ENCODE results near the gene H6PD. TPM values are rescaled to one million over a fixed set of nuclear protein-coding genes. Genes with fewer than 3 reads are reported as not detected.
"Not testable (repeated sequence)": the region's sequence is repeated elsewhere in the genome, so short reads cannot be mapped to it uniquely, and the experiment has no call there.

H6PD gene
- total RNA-seq, 1 donor from 2014 or later: 20.3 TPM

DNA sequence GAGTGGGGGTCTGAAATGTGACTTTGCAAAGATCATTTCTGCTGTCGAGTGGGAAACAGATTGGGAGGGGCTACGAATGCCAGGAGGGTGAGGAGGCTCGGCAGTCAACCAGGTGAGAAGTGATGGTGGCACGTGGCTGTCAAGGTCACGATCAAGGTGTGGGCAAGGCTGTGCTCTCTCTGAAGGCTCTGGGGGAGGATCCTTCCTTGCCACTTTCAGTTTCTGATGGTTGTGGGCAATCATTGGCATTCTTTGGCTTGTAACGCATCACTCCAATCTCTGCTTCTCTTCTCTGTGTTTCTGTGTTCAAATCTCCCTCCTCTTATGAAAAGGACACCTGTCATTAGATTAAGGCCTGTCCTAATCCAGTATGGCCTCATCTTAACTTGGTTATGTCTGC is 52.0 kb downstream of the H6PD start:
- DNase-seq (no peak), ATAC-seq (no peak)
- intact Hi-C loops (cut with micrococcal nuclease): loop anchor here (10.0 kb wide), 2 partner anchors 168 to 208 kb away; no protein-coding TSS in a partner anchor

DNA sequence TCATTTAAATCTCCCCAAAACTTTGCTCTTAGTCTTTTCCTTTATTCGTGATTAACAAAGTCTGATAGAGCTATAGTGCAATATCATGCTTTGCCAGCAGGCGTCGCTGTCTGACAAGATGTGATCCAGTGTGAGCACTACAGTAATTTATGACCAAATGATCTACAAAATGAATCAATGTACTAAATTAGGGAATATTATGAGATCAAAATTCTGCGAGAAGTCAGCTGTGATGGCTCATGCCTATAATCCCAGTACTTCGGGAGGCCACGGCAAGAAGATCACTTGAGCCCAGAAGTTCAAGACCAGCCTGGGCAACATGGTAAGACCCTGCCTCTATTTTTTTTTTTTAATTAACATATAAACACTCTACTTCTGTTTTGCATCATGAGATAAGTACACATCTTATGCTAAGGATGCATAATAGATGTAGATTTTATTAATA is 54.5 kb downstream of the H6PD start:
- intact Hi-C loops (cut with micrococcal nuclease): loop anchor here (10.0 kb wide), 2 partner anchors 166 to 206 kb away; no protein-coding TSS in a partner anchor
- ATAC-seq: no peak
- peak; percentile 75 for DNase-seq

DNA sequence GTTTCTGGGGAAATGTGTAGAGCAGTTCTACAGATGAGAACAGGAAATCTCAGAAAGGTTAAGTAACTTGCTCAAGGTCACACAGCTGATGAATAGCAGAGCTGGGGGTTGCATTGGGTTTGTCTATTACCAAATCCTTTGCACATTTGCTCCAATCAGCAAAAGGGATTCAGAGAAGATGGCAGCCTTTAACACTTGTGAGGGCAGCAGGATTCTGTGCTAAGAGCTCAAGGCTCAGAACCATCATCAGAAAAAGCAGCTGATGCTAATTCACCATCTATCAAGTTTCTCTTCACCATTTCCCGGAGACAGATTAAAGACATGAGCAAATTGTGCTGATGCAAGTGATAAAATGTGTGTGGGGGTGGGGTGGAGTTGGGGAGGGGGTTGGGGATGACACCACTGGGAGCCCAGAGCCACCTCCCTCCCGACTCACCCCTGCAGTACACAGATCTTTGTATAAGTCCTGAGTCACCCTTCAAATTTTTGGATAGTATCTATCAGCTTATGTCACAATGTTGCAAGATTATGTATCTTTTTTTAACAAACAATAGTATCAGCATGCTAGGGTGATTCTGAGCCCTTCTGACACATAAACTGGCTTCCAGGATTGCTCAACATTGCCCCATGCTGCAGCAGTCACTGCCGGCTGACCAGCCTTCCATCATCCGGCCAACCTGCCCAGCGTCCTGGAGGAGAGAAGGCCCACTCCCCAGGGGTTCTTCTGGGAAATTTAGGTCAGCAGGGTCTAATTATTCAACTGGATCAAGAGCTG is 55.3 kb downstream of the H6PD start:
- DNase-seq: peak; percentile 67
- intact Hi-C loops (cut with micrococcal nuclease): loop anchor here (10.0 kb wide), 2 partner anchors 165 to 205 kb away; no protein-coding TSS in a partner anchor
- peak; percentile 65 for ATAC-seq

DNA sequence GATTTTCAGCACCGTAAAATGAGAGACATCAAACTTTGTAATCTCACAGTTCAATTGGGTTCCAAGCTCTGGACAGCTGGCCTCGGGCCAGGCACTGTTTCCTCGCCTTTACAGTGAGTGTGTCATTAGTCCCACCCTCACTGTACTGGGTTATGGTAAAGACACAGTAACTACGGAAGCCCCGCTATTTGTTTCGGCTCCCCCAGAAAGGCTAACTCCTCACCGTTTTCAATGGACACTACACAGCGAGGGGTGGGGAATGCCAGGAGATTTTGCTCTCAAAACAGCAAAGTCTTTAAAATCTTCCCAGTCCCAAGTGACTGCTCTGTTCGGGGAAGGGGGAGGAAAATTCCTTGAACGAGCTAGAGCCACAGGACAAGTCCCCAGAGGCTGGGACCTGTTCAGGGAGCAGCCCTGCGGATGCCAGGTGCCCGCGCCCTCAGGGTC is 57.4 kb downstream of the H6PD start:
- DNase-seq (peak; percentile 81), ATAC-seq (peak; percentile 2)
- intact Hi-C loops (cut with micrococcal nuclease): no loop called here

DNA sequence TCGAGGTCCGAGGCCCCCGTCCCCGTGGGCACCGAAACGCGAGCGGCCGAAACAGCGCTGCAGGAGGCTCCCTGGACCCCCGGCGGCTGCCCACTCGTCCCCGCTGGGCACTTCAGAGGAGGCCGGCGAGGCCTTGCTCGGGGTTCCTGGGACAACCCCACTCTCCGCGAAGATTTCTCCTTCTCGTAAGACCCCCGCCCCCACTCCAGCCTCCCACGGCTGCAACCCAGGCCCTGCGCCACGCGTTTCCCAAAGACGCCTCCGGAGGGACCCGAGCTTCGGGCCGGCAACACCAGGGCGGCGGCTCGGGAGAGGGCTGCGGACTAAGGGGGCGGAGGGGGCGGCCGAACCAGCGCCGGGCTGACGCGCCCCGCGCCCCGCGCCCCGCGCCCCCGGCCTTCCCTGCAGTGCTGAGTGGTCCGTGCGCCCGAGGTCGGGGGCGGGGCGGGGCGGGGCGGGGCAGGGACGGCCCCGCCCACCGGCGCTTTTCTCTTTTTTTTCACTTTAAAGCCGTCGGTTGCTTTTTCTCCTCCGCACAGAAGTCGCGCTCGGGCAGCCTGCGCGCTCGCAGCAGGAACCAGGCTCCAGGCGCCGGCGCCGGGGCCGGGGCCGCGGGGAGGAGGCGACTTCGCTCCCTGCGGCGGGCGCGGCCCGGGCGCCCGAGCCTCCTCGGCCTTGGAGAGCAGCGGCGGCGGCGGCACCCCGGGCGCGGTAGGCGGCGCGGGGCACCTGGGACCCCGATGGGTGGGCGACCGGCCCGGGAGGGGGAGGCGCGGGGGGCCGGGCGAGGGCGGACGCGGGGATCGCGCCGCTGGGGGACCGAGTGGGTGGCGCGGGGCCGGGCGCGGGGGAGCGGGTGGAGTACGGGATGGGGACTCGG is 58.0 kb downstream of the H6PD start, which contains the start of gene SPSB1:
Gene SPSB1 (plus strand): TSS at position 534 of the 880 bp plus-strand sequence. CDS start 62,998 bp downstream, outside the sequence.
- ATAC-seq (peak; percentile 72), DNase-seq (peak; percentile 85)
- intact Hi-C loops (cut with micrococcal nuclease): no loop called here

DNA sequence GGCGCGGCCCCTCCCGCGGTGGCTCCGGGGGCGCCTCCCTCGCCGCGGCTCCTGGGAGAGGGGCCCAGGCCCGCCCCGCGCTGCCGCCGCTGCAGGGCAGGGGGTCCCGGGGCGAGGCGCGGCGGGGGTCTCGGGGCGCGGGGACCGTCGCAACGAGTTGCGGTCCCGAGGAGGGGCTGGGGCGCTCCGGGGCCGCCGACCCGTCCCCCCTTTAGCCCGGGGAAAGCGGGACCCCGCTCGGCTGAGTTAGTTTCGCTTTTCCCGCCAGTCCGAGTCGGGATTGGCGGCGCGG is 58.6 kb downstream of the H6PD start:
- intact Hi-C loops (cut with micrococcal nuclease): no loop called here
- ATAC-seq (no peak), DNase-seq (no peak)

DNA sequence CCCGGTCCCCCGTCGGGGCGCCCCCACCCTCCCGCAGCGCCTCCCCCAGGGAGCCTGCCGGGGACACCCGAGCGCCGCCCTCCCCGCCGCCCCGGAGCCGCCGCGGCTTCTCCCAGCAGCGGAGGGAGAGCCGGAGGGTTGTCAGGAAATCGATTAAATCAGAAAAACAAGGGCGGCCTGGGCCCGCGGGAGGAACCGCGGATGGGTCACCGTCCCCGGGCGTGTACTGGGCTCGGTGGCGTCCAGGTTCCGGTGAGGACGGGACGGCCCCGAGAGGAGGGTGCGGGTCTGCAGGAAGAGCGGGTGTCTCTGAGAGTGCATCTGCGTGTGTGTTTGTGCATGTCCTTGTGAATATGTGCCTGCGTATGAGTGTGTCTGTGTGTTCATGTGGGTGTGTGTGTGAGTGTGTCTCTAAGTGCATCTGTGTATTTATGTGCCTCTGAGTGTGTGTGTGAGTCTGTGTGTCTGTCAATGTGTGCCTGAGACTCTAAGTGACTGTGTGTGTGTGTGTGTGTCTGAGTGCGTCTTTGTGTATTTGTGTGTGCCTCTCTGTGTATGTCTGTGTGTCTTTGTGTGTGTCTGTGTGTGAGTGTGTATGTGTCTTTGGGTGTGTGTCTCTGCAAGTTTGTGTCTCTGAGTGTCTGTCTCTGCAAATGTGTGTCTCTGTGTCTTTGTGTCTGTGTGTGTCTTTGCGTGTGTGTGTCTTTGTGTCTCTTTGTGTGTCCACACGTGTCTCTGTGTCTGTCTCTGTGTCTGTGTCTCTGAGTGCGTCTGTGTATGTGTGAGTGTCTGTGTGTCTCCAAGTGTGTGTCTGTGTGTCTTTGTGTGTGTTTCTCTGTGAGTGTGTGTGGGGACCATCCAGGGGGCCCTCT is 59.2 kb downstream of the H6PD start:
- intact Hi-C loops (cut with micrococcal nuclease): no loop called here
- DNase-seq (peak; percentile 64), ATAC-seq (peak; percentile 8)

DNA sequence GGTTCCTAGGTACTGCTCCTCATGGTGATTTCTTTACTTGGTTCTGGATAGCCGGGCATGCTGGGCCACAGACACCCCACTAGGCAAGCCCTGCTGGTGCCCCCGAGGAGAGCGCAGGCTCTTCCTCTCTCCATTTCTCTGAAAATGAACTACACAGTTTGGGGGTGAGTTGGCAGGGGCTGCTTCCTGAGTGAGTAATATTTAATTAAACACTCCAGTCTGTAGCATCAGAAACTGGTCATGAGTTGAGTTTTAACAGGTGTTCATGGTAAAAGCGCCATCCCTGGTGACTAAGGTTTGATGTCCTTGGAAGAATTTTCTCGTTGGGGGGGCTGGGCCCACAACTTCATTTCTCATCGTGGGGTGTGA is 59.8 kb downstream of the H6PD start:
- intact Hi-C loops (cut with micrococcal nuclease): no loop called here
- ATAC-seq (no peak), DNase-seq (no peak)

DNA sequence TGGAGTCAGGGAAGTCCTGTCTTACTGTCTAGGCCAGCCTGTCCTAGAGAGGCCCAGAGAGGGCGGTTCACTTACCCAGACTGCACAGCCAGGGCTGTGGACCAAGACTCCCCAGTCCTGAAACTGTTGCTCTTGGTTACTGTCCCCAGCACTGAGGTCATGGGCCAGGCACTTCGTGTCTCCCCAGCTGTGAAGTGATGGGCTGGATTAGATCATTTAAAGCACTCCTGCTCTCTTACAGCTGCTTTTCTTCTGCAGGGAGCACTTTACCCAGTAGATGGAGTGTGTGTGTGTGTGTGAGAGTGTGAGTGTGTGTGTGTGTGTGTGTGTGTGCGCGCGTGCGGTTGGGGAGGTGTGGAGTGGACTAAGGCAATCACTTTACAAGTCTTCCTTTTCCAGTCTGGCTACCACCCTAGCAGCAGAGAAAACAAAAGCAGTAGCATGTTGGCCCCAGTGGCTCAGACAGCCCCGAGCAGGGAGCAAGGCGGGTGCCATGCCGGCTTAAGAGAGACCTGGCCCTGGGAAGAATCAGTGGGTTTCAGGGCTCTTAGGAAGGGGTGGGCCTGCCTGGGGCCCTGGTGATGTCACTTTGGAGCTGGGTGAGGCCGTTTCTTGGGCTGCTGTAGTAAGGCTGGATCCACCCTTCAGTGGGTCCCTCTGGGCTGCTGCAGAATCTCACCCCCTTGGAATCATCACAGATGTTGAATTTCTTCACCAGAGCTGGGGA is 60.5 kb downstream of the H6PD start:
- intact Hi-C loops (cut with micrococcal nuclease): no loop called here
- DNase-seq (peak; percentile 61), ATAC-seq (peak; percentile 45)

DNA sequence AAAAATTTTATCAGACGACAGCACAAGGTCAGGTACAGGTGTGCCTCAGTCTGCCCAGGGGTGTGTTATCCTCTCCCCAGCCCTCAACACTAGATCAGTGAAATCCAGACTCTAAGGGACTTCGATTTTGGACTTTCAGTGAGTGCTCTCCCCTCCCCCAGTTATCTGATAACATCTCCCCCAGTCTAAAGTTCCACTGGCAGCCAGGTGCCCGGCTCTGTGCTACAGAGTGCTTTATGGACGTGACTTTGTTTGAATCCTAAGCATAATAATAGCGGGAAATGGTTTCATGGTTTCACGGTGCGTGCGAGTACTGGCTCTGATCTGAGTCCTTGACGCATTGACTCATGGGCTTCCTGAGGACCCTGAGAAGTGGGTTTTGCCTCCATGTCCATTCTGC is 61.3 kb downstream of the H6PD start:
- DNase-seq: no peak
- intact Hi-C loops (cut with micrococcal nuclease): no loop called here
- ATAC-seq: no peak

DNA sequence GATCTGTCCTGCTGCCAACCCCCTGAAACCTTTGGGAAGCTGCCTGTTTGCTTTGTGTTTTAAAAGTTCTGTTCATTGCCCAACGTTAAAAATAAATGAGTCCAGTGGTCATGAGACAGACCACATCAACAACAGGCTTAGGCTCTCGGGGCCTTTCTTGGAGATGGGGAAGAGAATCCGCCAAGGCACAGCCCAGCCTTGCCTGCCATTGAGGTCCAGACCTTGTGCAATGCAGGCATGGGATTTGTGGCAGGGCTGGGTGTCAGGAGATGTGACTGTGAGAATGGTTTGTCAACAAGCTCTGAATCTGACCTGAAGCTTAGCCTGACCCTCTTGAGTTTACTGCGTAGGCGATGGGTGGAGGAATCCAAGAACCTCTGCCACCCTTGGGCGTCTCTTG is 62.3 kb downstream of the H6PD start:
- ATAC-seq (no peak), DNase-seq (no peak)
- intact Hi-C loops (cut with micrococcal nuclease): no loop called here

DNA sequence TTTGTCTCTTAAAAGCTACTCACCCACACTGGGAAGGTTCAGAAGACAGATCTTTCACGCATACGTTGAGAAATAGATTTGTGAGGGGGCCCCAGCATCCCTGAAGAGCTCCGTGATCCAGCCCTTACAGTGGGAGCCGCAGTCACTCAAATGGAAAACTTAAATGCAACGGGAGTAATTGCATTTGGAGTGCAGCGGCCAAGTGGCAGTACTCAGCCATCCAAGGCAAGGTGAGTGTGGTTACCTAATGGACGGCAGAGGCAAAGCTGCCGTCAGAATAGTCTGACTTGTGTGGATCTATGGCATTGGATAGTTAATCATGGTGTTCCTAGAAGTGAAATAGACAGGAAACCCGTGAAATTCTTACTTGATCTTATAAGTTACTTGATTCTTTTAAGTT is 63.3 kb downstream of the H6PD start:
- intact Hi-C loops (cut with micrococcal nuclease): no loop called here
- ATAC-seq (no peak), DNase-seq (no peak)

DNA sequence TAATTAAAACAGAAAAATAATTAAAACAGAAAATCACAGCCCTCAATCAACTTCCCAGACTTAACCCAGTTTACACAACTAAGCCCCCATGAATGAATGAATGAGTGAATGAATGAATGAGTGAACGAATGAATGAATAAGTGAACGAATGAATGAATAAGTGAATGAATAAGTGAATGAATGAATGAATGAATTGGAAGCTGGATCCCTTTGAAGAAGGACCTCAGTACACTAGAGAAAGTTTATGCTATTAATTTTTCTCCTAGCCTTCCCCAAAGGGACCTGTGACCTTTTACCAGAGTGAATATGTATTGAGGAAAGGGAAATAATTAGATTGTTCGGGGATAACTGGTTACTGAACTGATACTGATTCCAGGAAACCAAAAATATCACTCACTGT is 63.7 kb downstream of the H6PD start:
- intact Hi-C loops (cut with micrococcal nuclease): no loop called here
- ATAC-seq (no peak), DNase-seq (no peak)

DNA sequence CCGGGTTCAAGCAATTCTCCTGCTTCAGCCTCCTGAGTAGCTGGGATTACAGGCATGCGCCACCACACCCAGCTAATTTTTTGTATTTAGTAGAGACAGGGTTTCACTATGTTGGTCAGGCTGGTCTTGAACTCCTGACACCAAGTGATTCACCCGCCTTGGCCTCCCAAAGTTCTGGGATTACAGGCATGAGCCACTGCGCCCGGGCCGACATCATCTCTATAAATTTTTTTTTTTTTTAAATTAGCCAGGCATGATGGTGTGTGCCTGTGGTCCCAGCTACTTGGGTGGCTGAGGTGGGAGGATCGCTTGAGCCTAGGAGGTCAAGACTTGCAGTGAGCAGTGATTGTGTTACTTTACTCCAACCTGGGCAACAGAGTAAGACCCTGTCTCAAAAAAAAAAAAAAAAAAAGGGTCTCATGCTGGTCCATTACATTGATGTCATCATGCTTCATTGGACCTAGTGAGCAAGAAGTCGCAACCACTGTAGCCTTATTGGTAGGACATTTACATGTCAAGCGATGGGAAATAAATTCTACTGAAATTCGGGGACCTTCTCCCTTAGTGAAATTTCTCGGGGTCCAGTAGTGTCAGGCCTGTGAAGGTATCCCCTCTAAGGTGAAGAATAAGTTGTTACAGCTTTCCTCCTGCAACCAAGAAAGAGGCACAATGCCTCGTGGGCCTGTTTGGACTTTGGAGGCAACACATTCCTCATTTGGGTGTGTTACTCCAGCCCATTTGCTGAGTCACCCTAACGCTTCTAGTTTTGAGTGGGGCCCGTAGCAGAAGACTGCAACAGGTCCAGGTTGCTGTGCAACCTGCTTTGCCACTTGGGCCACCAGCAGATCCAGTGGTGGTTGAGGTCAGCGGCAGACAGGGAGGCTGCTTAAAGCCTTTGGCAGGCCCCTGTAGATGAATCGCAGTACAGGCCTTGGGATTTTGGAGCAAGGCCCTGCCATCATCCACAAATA is 65.3 kb downstream of the H6PD start:
- intact Hi-C loops (cut with micrococcal nuclease); DNase-seq: not testable (repeated sequence)

DNA sequence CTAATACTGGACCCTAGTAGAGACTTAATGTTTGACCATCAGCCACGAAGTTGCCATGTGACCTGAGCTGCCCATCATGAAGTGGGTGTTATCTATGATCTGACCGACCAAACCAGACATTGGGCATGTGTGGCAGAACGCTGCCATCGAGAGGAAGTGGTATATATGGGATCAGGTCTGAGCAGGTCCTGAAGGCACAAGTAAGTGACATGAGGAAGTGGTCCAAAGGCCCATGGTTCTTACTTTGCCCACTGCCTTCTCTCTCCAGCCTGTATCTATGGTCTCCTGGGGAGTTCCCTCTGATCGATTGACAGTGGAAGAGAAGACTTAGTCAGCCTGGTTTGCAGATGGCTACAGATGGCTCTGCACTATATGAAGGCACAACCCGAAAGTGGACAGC is 66.0 kb downstream of the H6PD start:
- ATAC-seq (no peak), DNase-seq (no peak)
- intact Hi-C loops (cut with micrococcal nuclease): no loop called here

More for the DNA sequence above, 65.3 kb downstream of the H6PD start:
- ATAC-seq: not testable (repeated sequence)

DNA sequence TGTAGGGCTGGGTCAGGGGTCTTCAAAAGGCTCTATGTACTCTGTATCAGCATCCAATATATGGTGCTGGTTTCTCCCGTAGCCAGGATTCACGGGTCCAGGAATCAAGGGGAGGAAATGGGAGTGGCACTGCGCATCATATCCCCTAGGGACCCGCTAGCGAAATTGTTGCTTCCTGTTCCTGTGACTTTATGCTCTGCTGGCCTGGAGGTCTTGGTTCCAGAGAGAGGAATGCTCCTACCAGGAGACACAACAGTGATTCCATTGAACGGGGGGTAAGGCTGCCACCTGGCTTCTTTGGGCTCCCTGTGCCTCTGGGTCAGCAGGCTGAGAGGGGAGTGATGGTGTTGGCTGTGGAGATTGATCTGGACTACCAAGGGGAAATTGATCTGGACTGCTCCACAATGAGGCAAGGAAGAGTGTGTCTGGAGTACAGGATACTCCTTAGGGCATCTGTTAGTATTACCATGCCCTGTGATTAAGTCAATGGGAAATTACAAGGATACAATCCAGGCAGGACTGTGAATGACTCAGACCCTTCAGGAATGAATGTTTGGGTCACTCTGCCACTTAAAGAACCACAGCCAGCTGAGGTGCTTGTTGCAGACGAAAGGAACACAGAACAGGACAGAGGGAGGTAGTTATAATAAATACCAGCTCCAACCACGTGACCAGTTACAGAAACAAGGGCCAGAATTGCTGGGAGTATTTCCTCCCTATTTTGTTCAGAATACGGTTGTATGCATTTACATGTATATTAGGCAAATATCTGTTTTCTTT is 68.4 kb downstream of the H6PD start:
- peak; percentile 53 for ATAC-seq
- intact Hi-C loops (cut with micrococcal nuclease): no loop called here
- DNase-seq: no peak

DNA sequence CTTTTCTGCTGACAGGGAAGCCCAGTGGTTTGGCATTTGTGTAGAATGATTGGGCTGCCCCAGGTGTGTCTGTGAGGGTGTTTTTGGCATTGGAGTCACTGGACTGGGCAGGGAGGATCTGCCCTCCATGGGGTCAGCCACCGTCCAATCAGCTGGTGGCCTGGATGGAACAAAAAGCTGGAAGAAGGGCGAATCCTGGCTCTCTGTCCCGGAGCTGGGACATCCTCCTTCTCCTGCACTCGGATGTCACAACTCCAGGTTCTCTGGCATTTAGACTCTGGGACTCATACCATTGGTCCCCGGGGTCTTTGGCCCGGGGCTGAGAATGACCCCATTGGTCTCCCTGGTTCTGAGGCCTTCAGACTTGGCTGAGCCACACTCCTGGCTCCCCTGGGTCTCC is 69.3 kb downstream of the H6PD start:
- intact Hi-C loops (cut with micrococcal nuclease): no loop called here
- ATAC-seq: no peak
- no peak for DNase-seq

Measured in left ventricle myocardium superior (tissue), 1 donor.